PC-3 (cell line): ENCODE data around the gene OGFOD3.

Experiments used
- EZH2 ChIP-seq: fragments of 300-600 bp; sonication (generic); IDR thresholded peaks from one replicate; pipeline ENCODE4 v1.6.1; 2017; ENCODE audit warnings: antibody characterized with exemption, mild to moderate bottlenecking, low read length; ENCODE audit not compliant: unreplicated experiment
- EZH2phosphoT487 ChIP-seq: fragments of 300-600 bp; sonication (generic); IDR thresholded peaks from 2 replicates; pipeline ENCODE4 v1.6.1; 2018; ENCODE audit warnings: mild to moderate bottlenecking, antibody characterized with exemption, low read length, borderline replicate concordance
- TF ChIP-seq, protein P1 (sequence below): fragments of 300-600 bp; sonication (generic); conservative IDR thresholded peaks from 2 replicates; pipeline ENCODE4 v1.5.1; 2017; ENCODE audit warnings: antibody characterized with exemption, low read depth, mild to moderate bottlenecking, low read length

DNA sequence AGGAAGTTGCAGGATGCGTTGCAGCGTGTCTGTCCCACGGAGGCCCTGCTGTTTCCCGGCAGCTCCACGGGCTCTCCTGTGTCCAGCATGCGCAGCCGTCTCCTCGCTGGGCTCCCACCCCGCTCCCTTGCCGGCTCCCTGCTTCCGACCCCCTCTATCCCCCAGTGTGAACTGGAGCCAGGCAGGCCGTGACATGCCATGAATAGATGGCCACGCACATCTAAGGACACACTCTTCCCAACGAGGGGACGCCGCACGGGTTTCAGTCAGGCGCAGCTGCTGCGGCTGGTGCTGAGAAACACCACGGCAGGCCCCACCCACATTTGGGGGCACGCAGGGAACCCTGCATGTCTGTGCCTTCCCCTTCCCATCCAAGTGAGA is 9.5 kb downstream of the OGFOD3 start:
- TF ChIP-seq, protein P1, sequence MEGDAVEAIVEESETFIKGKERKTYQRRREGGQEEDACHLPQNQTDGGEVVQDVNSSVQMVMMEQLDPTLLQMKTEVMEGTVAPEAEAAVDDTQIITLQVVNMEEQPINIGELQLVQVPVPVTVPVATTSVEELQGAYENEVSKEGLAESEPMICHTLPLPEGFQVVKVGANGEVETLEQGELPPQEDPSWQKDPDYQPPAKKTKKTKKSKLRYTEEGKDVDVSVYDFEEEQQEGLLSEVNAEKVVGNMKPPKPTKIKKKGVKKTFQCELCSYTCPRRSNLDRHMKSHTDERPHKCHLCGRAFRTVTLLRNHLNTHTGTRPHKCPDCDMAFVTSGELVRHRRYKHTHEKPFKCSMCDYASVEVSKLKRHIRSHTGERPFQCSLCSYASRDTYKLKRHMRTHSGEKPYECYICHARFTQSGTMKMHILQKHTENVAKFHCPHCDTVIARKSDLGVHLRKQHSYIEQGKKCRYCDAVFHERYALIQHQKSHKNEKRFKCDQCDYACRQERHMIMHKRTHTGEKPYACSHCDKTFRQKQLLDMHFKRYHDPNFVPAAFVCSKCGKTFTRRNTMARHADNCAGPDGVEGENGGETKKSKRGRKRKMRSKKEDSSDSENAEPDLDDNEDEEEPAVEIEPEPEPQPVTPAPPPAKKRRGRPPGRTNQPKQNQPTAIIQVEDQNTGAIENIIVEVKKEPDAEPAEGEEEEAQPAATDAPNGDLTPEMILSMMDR: no peak
- TF ChIP-seq EZH2: no peak
- TF ChIP-seq EZH2phosphoT487: no peak
